Lung (tissue), 12 donors: ENCODE results near the gene FANCM. TPM values are rescaled to one million over a fixed set of nuclear protein-coding genes. Genes with fewer than 3 reads are reported as not detected.

Experiments used
- ATAC-seq: fragments of 200-7000 bp; cut with Tn5 transposase; one replicate; pipeline ENCODE4 v1.9.1; 2020; ENCODE audit warnings: moderate number of reproducible peaks; ENCODE audit not compliant: insufficient read depth, low FRiP score
- DNase-seq, 3 donors: peaks; one replicate each; pipeline ENCODE4 v3.0.0-alpha.2; 2013 to 2017
- H3K27ac ChIP-seq, 2 donors: one replicate each; pipeline ENCODE4 v1.5.1; 2013; ENCODE audit warnings: mild to moderate bottlenecking in 2 of 2, moderate library complexity in 2 of 2, control low read depth in 1 of 2, inconsistent platforms in 1 of 2, low read depth in 1 of 2, low read length in 1 of 2
- H3K27me3 ChIP-seq, 3 donors: one replicate each; pipeline ENCODE4 v1.5.1; 2013; ENCODE audit warnings: low read length in 2 of 3; ENCODE audit not compliant: control insufficient read depth in 3 of 3, insufficient read depth in 3 of 3
- H3K36me3 ChIP-seq, 4 donors: one replicate each; pipeline ENCODE4 v1.5.1; 2013; ENCODE audit warnings: low read length in 4 of 4, mild to moderate bottlenecking in 1 of 4, moderate library complexity in 1 of 4; ENCODE audit not compliant: control insufficient read depth in 4 of 4, insufficient read depth in 4 of 4
- H3K4me1 ChIP-seq, 5 donors: one replicate each; pipeline ENCODE4 v1.5.1; 2013; ENCODE audit warnings: low read length in 5 of 5, mild to moderate bottlenecking in 2 of 5, moderate library complexity in 1 of 5; ENCODE audit not compliant: control insufficient read depth in 5 of 5, insufficient read depth in 5 of 5
- H3K4me3 ChIP-seq: one replicate; pipeline ENCODE4 v1.5.1; 2013; ENCODE audit warnings: mild to moderate bottlenecking, control low read depth, moderate library complexity
- H3K9ac ChIP-seq, 2 donors: one replicate each; pipeline ENCODE4 v1.5.1; 2013; ENCODE audit warnings: low read length in 2 of 2, control low read depth in 1 of 2; ENCODE audit not compliant: insufficient read depth in 1 of 2
- H3K9me3 ChIP-seq, 4 donors: one replicate each; pipeline ENCODE4 v1.5.1; 2013; ENCODE audit warnings: low read length in 3 of 4, mild to moderate bottlenecking in 1 of 4, moderate library complexity in 1 of 4; ENCODE audit not compliant: control insufficient read depth in 4 of 4, insufficient read depth in 3 of 4
- WGBS, 2 donors: extraction: QIAGEN DNeasy Blood & Tissue Kit; methylation state at CpG; one replicate each; pipeline ENCODE4 v1.1.7; 2013; 5-methylcytosine and 5-hydroxymethylcytosine counted together
- polyA plus RNA-seq, 2 donors: library from polyadenylated mRNA; stranded (reverse); fragments of 200-250 nt; gene quantifications; one replicate each; pipeline ENCODE4 v1.2.1, GENCODE V29; 2013
- total RNA-seq, 2 donors: library from RNA; depleted of rRNA in 1 of 2; stranded (reverse); fragments of >200 nt in 1 of 2; gene quantifications; one replicate each; pipeline ENCODE4 v1.2.1, GENCODE V29; 2014 to 2021
- TF ChIP-seq, protein P1 (sequence below): IDR thresholded peaks from 2 replicates; pipeline ENCODE4 v1.5.1; 2012; ENCODE audit warnings: mild to moderate bottlenecking; ENCODE audit errors: control extremely low read depth, extremely low read depth
- donor health status: control.
- donor health status: control.
- donor health status: Bipolar disorder and iron deficiency.
- donor health status: healthy.
- donor health status: DM: yes; HTN: yes; CAD: no.

The FANCM gene
- total and polyA plus RNA-seq, 4 donors, result 0.88 to 13.6 (median 4.3) TPM

DNA sequence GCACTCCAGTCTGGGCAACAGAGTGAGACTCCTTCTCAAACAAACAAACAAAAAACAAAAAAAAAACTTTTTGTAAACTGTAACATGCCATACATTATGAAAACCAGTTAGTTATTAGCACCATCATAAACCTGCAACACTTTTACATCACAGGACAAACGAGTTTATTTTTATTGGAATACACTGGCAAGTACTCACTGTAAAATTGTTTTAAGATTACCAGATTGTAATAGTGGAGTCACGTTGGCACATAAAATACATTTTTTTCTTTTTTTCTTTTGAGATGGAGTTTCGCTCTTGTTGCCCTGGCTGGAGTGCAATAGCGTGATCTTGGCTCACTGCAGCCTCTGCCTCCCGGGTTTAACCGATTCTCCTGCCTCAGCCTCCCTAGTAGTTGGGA is 17.1 kb upstream of the FANCM start:
- TF ChIP-seq, protein P1, sequence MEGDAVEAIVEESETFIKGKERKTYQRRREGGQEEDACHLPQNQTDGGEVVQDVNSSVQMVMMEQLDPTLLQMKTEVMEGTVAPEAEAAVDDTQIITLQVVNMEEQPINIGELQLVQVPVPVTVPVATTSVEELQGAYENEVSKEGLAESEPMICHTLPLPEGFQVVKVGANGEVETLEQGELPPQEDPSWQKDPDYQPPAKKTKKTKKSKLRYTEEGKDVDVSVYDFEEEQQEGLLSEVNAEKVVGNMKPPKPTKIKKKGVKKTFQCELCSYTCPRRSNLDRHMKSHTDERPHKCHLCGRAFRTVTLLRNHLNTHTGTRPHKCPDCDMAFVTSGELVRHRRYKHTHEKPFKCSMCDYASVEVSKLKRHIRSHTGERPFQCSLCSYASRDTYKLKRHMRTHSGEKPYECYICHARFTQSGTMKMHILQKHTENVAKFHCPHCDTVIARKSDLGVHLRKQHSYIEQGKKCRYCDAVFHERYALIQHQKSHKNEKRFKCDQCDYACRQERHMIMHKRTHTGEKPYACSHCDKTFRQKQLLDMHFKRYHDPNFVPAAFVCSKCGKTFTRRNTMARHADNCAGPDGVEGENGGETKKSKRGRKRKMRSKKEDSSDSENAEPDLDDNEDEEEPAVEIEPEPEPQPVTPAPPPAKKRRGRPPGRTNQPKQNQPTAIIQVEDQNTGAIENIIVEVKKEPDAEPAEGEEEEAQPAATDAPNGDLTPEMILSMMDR, result no peak
- ATAC-seq (no peak), DNase-seq (no peak)
- Histone ChIP-seq H3K27me3 (no peaks in the 10 kb centered on the region), H3K9me3 (no peaks in the 10 kb centered on the region), H3K36me3 (peaks cover 10 to 51% (median 21%) of the 10 kb centered on the region in 4 donors), H3K27ac (no peak overlapping the region), H3K9ac (no peak overlapping the region), H3K4me3 (no peak overlapping the region), H3K4me1 (peaks cover 0 to 1% (median 0%) of the 10 kb centered on the region in 5 donors)
- WGBS, 2 donors, result 93 to 95% methylated on average over 6 of the region's 6 CpGs

DNA sequence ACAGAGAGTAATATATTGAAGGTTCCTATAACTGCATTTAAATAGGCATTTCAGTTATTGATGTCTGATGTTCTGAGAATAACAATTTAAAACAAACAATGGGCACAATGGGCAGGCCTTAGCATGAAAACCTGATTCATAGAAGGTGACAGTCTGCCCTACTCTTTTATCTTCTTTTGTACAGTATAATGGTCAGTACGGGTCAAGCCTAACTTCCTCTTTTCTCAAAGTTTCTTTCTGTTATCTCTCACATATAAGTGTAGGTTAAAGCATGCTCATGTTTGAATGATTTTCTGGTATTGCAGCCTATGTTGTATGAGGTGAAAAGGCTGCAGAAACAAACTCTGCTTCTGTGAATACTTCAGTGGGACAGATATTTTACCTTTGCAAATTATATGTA is 15.6 kb upstream of the FANCM start:
- WGBS, 2 donors, result 76 to 90% methylated on average over 1 of the region's 1 CpG

DNA sequence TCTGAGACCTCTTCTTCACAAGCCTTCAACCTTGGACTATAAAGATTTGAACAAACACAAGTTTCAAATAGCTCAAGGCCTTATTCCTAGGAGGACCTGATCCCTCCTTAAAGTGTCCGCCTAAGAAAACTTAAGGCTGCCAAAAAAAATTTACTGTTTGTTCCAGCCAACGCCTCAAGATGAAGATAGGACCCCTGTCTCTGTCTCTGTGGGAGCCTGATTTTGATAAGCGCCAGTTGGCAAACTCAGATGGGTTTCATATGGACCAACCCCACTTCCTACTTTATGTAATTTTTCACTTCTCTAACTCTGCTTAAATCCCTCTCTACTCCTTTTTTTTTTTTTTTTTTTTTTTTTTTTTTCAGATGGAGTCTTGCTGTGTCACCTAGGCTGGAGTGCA is 12.5 kb upstream of the FANCM start:
- Histone ChIP-seq H3K9ac (no peak overlapping the region), H3K27me3 (no peaks in the 10 kb centered on the region), H3K27ac (no peak overlapping the region), H3K4me3 (no peak overlapping the region), H3K4me1 (no peaks in the 10 kb centered on the region), H3K36me3 (peaks cover 8 to 38% (median 12%) of the 10 kb centered on the region in 4 donors), H3K9me3 (no peaks in the 10 kb centered on the region)
- WGBS, 2 donors, result 96% methylated on average over 3 of the region's 3 CpGs
- TF ChIP-seq, protein P1, result no peak
- no peak for ATAC-seq
- DNase-seq, result no peak

More for the DNA sequence above, 15.6 kb upstream of the FANCM start:
- ATAC-seq, result no peak
- TF ChIP-seq, protein P1, result no peak
- H3K4me1 ChIP-seq, result no peaks in the 10 kb centered on the region
- no peak for DNase-seq
- H3K9ac ChIP-seq, result no peak overlapping the region
- H3K4me3 ChIP-seq, result no peak overlapping the region
- peaks cover 14 to 49% (median 17%) of the 10 kb centered on the region in 4 donors for H3K36me3 ChIP-seq
- no peaks in the 10 kb centered on the region for H3K27me3 ChIP-seq
- no peaks in the 10 kb centered on the region for H3K9me3 ChIP-seq
- no peak overlapping the region for H3K27ac ChIP-seq

DNA sequence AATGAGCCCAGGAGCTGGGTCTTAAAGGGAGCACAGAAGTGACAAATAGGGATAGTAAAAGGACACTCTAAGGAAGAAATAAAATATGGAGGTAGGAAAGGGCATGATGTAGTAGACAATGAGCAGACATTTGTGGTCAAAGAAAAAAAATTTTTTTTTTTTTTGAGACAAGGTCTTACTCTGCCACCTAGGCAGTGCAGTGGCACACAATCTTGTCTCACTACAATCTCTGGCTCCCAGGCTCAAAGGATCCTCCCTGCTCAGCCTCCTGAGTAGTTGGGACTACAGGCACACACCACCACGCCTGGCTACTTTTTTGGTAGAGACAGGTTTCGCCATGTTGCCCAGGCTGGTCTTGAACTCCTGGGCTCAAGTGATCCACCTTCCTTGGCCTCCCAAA is 10.0 kb upstream of the FANCM start:
- no peak for DNase-seq
- Histone ChIP-seq H3K4me1 (no peaks in the 10 kb centered on the region), H3K4me3 (no peak overlapping the region), H3K27me3 (no peaks in the 10 kb centered on the region), H3K36me3 (peaks cover 4 to 22% (median 12%) of the 10 kb centered on the region in 4 donors), H3K9ac (no peak overlapping the region), H3K9me3 (no peaks in the 10 kb centered on the region), H3K27ac (no peak overlapping the region)
- WGBS, 2 donors, result 95 to 96% methylated on average over 2 of the region's 2 CpGs
- ATAC-seq, result no peak
- TF ChIP-seq, protein P1, result no peak
